ENCODE results near the gene GLA. TPM values are rescaled to one million over a fixed set of nuclear protein-coding genes. Genes with fewer than 3 reads are reported as not detected.

GLA gene
- total RNA-seq, 1 experiment from 2014 or later = 115 TPM

DNA sequence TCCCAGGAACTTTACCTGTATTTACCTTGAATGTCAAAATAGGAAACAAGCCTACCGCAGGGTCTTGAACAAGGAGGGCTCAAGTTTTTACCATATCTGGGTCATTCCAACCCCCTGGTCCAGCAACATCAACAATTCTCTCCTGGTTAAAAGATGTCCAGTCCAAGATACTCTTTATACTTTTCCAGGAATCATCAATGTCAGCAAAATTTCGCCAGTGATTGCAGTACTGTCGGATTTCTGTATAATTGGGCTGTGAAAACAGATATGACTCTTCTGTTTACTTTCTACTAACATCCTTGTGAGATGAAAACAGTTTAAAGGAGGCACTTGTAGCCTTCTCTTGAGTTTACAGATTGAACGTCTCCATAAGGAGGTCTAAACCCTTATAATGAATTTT lies 9.0 kb downstream of the GLA start:
- H3K27ac ChIP-seq (ENCODE audit: low read length) = no peak overlapping the region
- intact Hi-C loops (cut with micrococcal nuclease; ENCODE audit: unreplicated experiment) (no loop called here), in situ Hi-C loops (cut with HindIII; ENCODE audit: low pct_unique_long_range_greater_than_20kb, low sequenced_read_pairs) (no loop called here)
- H3K27me3 ChIP-seq (ENCODE audit: control insufficient read depth, insufficient read depth, low read length) = no peaks in the 10 kb centered on the region
- H3K9me3 ChIP-seq (ENCODE audit: control insufficient read depth, insufficient read depth, low read depth, low read length) = no peaks in the 10 kb centered on the region
- H3K4me1 ChIP-seq (ENCODE audit: control insufficient read depth, insufficient read depth, low read length) = no peaks in the 10 kb centered on the region
- no peak overlapping the region for H3K4me3 ChIP-seq (ENCODE audit: low read depth in 2 of 2, low read length in 2 of 2)
- ChIA-PET POLR2A (no interaction called here), CTCF (no interaction called here)
- no peak for ATAC-seq
- H3K36me3 ChIP-seq (ENCODE audit: control insufficient read depth, insufficient read depth, low read length) = peaks cover 10% of the 10 kb centered on the region; the same call in 1 of the 2 replicates
- no peak for DNase-seq (ENCODE audit: low read depth, low spot score)
- TF ChIP-seq TCF7L2 (IDR thresholded peaks at IDR 0.05; ENCODE audit: low read depth, low read length) (no peak), POLR2AphosphoS5 (IDR thresholded peaks at IDR 0.05; ENCODE audit: low read depth, low read length) (no peak), SIN3A (IDR thresholded peaks at IDR 0.05; ENCODE audit: borderline replicate concordance, insufficient read depth, low read depth, low read length) (no peak)
- TF ChIP-seq, protein P1, sequence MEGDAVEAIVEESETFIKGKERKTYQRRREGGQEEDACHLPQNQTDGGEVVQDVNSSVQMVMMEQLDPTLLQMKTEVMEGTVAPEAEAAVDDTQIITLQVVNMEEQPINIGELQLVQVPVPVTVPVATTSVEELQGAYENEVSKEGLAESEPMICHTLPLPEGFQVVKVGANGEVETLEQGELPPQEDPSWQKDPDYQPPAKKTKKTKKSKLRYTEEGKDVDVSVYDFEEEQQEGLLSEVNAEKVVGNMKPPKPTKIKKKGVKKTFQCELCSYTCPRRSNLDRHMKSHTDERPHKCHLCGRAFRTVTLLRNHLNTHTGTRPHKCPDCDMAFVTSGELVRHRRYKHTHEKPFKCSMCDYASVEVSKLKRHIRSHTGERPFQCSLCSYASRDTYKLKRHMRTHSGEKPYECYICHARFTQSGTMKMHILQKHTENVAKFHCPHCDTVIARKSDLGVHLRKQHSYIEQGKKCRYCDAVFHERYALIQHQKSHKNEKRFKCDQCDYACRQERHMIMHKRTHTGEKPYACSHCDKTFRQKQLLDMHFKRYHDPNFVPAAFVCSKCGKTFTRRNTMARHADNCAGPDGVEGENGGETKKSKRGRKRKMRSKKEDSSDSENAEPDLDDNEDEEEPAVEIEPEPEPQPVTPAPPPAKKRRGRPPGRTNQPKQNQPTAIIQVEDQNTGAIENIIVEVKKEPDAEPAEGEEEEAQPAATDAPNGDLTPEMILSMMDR (IDR thresholded peaks at IDR 0.05) = no peak
- TF ChIP-seq, protein P2, sequence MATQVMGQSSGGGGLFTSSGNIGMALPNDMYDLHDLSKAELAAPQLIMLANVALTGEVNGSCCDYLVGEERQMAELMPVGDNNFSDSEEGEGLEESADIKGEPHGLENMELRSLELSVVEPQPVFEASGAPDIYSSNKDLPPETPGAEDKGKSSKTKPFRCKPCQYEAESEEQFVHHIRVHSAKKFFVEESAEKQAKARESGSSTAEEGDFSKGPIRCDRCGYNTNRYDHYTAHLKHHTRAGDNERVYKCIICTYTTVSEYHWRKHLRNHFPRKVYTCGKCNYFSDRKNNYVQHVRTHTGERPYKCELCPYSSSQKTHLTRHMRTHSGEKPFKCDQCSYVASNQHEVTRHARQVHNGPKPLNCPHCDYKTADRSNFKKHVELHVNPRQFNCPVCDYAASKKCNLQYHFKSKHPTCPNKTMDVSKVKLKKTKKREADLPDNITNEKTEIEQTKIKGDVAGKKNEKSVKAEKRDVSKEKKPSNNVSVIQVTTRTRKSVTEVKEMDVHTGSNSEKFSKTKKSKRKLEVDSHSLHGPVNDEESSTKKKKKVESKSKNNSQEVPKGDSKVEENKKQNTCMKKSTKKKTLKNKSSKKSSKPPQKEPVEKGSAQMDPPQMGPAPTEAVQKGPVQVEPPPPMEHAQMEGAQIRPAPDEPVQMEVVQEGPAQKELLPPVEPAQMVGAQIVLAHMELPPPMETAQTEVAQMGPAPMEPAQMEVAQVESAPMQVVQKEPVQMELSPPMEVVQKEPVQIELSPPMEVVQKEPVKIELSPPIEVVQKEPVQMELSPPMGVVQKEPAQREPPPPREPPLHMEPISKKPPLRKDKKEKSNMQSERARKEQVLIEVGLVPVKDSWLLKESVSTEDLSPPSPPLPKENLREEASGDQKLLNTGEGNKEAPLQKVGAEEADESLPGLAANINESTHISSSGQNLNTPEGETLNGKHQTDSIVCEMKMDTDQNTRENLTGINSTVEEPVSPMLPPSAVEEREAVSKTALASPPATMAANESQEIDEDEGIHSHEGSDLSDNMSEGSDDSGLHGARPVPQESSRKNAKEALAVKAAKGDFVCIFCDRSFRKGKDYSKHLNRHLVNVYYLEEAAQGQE (IDR thresholded peaks at IDR 0.05; ENCODE audit: insufficient read depth in 1 of 2, low read depth in 2 of 2, low read length in 1 of 2) = no peak
- no TSS peak for BruUV-seq (replicated peaks)

DNA sequence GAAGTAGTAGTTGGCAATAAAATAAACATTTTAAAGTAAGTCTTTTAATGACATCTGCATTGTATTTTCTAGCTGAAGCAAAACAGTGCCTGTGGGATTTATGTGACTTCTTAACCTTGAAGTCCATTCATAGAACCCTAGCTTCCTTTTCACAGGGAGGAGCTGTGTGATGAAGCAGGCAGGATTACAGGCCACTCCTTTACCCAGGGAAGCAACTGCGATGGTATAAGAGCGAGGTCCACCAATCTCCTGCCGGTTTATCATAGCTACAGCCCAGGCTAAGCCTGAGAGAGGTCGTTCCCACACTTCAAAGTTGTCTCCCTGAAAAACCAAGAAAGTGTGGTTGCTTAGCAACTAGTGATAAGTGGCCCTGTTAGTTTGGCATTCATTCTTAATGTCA lies 9.9 kb downstream of the GLA start:
- Histone ChIP-seq H3K36me3 (ENCODE audit: control insufficient read depth, insufficient read depth, low read length) (peaks cover 10% of the 10 kb centered on the region; the same call in 1 of the 2 replicates), H3K27me3 (ENCODE audit: control insufficient read depth, insufficient read depth, low read length) (no peaks in the 10 kb centered on the region), H3K27ac (ENCODE audit: low read length) (peak overlapping the region; percentile 13; the same call in 1 of the 2 replicates), H3K9me3 (ENCODE audit: control insufficient read depth, insufficient read depth, low read depth, low read length) (no peaks in the 10 kb centered on the region), H3K4me1 (ENCODE audit: control insufficient read depth, insufficient read depth, low read length) (peaks cover 6% of the 10 kb centered on the region; the same call in 1 of the 2 replicates), H3K4me3 (ENCODE audit: low read depth in 2 of 2, low read length in 2 of 2) (no peak overlapping the region)
- DNase-seq (ENCODE audit: low read depth, low spot score) (no peak), ATAC-seq (peak; percentile 70)
- CTCF ChIA-PET = no interaction called here
- POLR2A ChIA-PET = interaction anchor here (0.6 kb wide), 1 partner anchor 137 kb away, joined by 3 read pairs; no protein-coding TSS in a partner anchor
- no TSS peak for BruUV-seq (replicated peaks)
- intact Hi-C loops (cut with micrococcal nuclease; ENCODE audit: unreplicated experiment) = no loop called here
- in situ Hi-C loops (cut with HindIII; ENCODE audit: low pct_unique_long_range_greater_than_20kb, low sequenced_read_pairs) = no loop called here
- TF ChIP-seq TCF7L2 (IDR thresholded peaks at IDR 0.05; ENCODE audit: low read depth, low read length) (no peak), POLR2AphosphoS5 (IDR thresholded peaks at IDR 0.05; ENCODE audit: low read depth, low read length) (no peak), SIN3A (IDR thresholded peaks at IDR 0.05; ENCODE audit: borderline replicate concordance, insufficient read depth, low read depth, low read length) (no peak)
- TF ChIP-seq, protein P1 (IDR thresholded peaks at IDR 0.05) = no peak
- TF ChIP-seq, protein P2 (IDR thresholded peaks at IDR 0.05; ENCODE audit: insufficient read depth in 1 of 2, low read depth in 2 of 2, low read length in 1 of 2) = no peak

Measured in Panc1 (cell line).